ENCODE measurements around the gene OTUD5.
"Not testable (repeated sequence)": the region's sequence is repeated elsewhere in the genome, so short reads cannot be mapped to it uniquely, and the experiment has no call there.

The OTUD5 gene

DNA sequence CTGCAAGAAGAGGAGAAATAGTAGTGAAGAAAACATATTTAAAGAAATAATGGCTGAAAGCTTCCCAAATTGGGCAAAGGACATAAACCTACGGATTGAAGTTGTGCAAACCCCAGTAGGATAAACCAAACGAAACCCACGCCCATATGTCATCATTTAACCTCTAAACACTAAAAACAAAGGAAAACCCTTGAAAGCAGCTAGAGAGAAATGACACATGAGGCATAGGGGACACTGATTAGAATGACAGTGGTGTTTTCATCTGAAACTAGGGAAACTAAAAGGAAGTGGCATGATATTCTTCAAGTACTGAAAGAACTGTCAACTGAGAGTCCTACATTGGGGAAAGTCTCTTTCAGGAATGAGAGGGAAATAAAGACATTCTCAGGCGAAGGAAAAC, 80.5 kb downstream of the OTUD5 start:
- DNase-seq = not testable (repeated sequence)
